Neuron (in vitro differentiated cells): ENCODE measurements around the gene GRAMD2A.
A peak's percentile ranks its signal among the peaks of the same experiment; 100 is the strongest.

Experiments
- H2AFZ ChIP-seq: one replicate; pipeline ENCODE4 v1.6.1; 2013; ENCODE audit warnings: low read depth, mild to moderate bottlenecking, inconsistent platforms, low read length, moderate library complexity
- H3K27me3 ChIP-seq: one replicate; pipeline ENCODE4 v1.6.1; 2013; ENCODE audit warnings: low read length; ENCODE audit not compliant: insufficient read depth
- H3K36me3 ChIP-seq: one replicate; pipeline ENCODE4 v1.6.1; 2013; ENCODE audit warnings: low read length; ENCODE audit not compliant: insufficient read depth
- H3K4me1 ChIP-seq: one replicate; pipeline ENCODE4 v1.6.1; 2013; ENCODE audit warnings: low read length; ENCODE audit not compliant: insufficient read depth
- H3K4me3 ChIP-seq: 2 replicates; pipeline ENCODE4 v1.5.1; 2013; ENCODE audit warnings: mild to moderate bottlenecking, low read length, moderate library complexity
- H3K9me3 ChIP-seq: one replicate; pipeline ENCODE4 v1.6.1; 2013; ENCODE audit warnings: low read length

GRAMD2A gene

DNA sequence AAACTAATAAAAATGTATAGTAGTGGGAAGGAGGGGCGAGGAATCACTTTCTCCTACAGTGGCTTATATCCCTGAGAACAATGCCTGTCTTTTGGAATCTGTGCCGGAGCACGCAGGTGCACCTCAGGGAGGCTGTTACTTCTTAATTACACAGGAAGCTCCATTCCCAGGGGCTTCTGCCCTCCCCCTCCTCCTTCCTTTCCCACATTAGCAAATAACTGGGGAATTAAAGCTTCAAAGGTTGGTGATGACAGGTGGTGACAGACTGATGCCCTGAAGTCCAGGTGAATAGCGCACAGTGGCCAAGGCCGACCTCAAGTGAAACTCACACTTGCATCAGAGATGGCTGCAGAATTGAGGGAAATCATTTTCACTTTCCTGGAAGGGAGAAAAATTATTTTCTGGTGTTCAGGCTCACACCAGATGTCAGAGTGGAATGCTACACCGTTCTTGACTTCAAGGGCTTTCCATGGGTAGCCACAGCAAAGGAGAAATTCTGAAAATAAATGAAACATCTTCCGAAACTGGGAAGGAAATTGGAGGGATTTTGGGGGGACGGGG, 3.7 kb downstream of the GRAMD2A start:
- no peak overlapping the region for H2AFZ ChIP-seq
- no peak overlapping the region for H3K4me3 ChIP-seq
- no peaks in the 10 kb centered on the region for H3K9me3 ChIP-seq
- peaks cover 8% of the 10 kb centered on the region for H3K36me3 ChIP-seq
- no peaks in the 10 kb centered on the region for H3K4me1 ChIP-seq
- peaks cover 2% of the 10 kb centered on the region for H3K27me3 ChIP-seq

- Histone ChIP-seq H2AFZ (no peak overlapping the region), H3K4me3 (no peak overlapping the region), H3K4me1 (no peaks in the 10 kb centered on the region), H3K27me3 (peaks cover 2% of the 10 kb centered on the region), H3K9me3 (no peaks in the 10 kb centered on the region), H3K36me3 (no peaks in the 10 kb centered on the region)
These were observed 5.2 kb downstream of the GRAMD2A start for GRCh38 chr15:72192416-72192815.

- Histone ChIP-seq H3K4me3 (no peak overlapping the region), H2AFZ (no peak overlapping the region), H3K27me3 (peaks cover 10% of the 10 kb centered on the region), H3K4me1 (peaks cover 2% of the 10 kb centered on the region), H3K36me3 (no peaks in the 10 kb centered on the region), H3K9me3 (no peaks in the 10 kb centered on the region)
These were observed 8.2 kb downstream of the GRAMD2A start for GRCh38 chr15:72189250-72189902.

DNA sequence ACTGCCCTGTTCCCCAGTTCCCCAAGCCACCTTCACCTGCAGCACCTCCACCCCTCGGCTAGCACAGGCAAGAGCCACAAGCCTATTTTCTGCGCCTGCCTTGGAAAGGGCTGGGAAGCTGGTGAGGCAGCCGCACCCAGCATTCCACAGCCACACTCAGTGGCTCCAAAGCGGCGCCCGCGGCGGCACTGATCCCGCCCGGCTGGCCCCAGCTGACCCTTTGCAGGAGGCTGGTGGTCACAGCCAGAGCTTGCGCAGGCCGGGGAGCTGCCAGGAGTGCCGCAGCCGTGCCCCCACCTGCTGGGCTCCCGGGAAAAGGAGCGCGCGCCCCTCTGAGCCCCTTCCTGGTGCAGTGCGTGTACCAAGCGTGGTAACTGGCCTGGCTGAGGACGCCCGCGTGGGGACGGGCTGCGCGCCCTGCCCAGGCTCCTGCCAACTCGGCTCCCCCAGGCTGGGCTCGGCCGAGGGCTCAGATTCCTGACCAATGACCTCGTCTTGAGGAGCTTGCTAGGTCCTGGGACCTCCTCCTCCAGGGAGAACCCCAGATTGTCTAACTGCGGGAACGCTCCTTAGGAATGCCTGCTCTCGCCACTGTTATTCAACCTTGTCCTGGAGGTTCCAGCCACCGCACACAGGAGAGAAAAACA, 13.3 kb downstream of the GRAMD2A start:
- Histone ChIP-seq H3K9me3 (no peaks in the 10 kb centered on the region), H3K36me3 (no peaks in the 10 kb centered on the region), H2AFZ (peak overlapping the region; percentile 59), H3K4me3 (peak overlapping the region; percentile 14), H3K27me3 (peaks cover 25% of the 10 kb centered on the region), H3K4me1 (peaks cover 30% of the 10 kb centered on the region)

DNA sequence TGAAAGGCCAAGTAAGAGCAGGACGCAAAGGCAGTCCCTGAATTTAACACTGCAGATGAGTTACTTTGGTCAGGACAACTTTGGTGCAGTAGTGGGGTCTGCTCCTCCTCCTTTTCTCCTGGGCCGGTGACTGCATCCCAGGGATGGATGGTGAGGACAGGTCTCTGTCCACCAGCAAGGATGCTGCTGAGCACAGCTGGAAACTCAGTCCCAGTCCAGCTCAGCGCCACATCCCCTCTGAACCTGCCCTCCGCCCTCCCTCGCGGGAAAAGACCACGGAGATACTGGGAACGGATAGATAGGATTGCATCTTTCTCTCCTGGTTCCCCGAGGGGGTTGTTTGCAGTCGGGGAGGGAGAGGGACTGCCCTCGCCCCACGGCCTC, 13.8 kb downstream of the GRAMD2A start:
- Histone ChIP-seq H3K27me3 (peaks cover 25% of the 10 kb centered on the region), H3K36me3 (no peaks in the 10 kb centered on the region), H3K4me1 (peaks cover 35% of the 10 kb centered on the region), H3K9me3 (no peaks in the 10 kb centered on the region), H2AFZ (peak overlapping the region; percentile 59), H3K4me3 (no peak overlapping the region)

DNA sequence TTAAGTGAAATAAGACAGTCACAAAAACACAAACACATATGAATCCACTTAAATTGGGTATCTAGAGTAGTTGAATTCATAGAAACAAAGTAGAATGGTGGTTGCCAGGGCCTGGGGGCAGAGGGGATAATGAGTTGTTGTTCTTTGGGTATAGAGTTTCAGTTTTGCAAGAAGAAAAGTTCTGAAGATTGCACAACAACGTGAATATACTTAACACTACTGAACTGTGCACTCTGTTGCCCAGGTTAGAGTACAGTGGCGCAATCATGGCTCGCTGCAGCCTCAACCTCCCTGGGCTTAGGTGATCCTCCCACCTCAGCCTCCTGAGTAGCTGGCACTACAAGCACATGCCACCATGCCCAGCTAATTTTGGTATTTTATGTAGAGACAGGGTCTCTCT, 14.9 kb downstream of the GRAMD2A start:
- Histone ChIP-seq H3K4me1 (peaks cover 35% of the 10 kb centered on the region), H2AFZ (no peak overlapping the region), H3K27me3 (peaks cover 25% of the 10 kb centered on the region), H3K36me3 (no peaks in the 10 kb centered on the region), H3K4me3 (no peak overlapping the region), H3K9me3 (no peaks in the 10 kb centered on the region)

DNA sequence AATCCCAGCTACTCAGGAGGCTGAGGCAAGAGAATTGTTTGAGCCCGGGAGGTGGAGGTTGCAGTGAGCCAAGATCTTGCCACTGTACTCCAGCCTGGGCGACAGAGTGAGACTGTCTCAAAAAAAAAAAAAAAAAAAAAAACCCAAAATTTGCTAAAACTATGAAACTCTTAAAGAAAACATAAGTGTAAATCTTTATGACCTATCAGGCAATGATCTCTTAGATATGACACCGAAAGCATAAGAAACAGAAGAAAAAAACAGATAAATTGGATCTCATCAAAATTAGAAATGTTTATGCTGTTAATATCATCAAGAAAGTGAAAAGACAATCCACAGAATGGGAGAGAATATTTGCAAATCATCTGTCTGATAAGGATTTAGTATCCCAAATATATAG, 15.3 kb downstream of the GRAMD2A start:
- Histone ChIP-seq H2AFZ (no peak overlapping the region), H3K4me3 (no peak overlapping the region), H3K4me1 (peaks cover 35% of the 10 kb centered on the region), H3K36me3 (no peaks in the 10 kb centered on the region), H3K27me3 (peaks cover 25% of the 10 kb centered on the region), H3K9me3 (no peaks in the 10 kb centered on the region)

- H3K4me3 ChIP-seq, result no peak overlapping the region
- peaks cover 35% of the 10 kb centered on the region for H3K4me1 ChIP-seq
- no peaks in the 10 kb centered on the region for H3K9me3 ChIP-seq
- no peaks in the 10 kb centered on the region for H3K36me3 ChIP-seq
- no peak overlapping the region for H2AFZ ChIP-seq
- peaks cover 29% of the 10 kb centered on the region for H3K27me3 ChIP-seq
These were observed 16.7 kb downstream of the GRAMD2A start for GRCh38 chr15:72180761-72181324.

DNA sequence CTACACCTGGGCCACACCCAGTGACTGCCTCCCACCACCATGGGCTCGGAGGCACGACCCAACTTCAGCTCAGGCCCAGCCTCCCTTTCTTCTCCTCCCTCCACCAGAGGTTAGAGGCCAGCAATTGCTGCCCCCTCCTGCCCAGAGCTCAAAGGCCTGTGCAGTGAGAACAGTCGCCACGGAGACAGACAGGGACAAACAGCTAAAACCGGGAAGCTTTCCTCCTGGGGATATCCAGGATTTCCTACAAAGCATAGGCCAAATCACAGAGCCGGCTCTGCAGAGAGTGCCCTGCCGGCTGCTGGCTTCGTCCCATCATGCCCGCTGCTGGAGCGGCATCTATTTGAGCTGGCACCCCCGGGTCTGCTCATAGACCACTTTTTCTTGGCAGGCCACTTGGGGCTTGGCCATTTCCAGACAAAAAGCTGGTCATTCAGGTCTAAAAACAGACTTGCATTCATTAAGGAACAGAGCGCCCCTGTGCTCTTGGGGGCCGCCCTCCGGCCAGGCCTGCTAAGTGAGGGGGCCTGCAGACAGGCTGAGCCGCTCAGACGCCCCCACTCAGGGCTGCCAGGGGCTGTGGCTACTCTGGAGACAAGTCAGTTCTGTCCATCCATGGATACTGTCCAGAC, 17.5 kb downstream of the GRAMD2A start:
- Histone ChIP-seq H3K4me1 (peaks cover 35% of the 10 kb centered on the region), H2AFZ (no peak overlapping the region), H3K4me3 (no peak overlapping the region), H3K36me3 (no peaks in the 10 kb centered on the region), H3K9me3 (no peaks in the 10 kb centered on the region), H3K27me3 (peaks cover 27% of the 10 kb centered on the region)

- H3K4me1 ChIP-seq, result peaks cover 30% of the 10 kb centered on the region
- peaks cover 28% of the 10 kb centered on the region for H3K27me3 ChIP-seq
- H3K36me3 ChIP-seq, result no peaks in the 10 kb centered on the region
- H2AFZ ChIP-seq, result no peak overlapping the region
- H3K4me3 ChIP-seq, result no peak overlapping the region
- H3K9me3 ChIP-seq, result no peaks in the 10 kb centered on the region
These were observed 18.5 kb downstream of the GRAMD2A start for GRCh38 chr15:72178976-72179585.

DNA sequence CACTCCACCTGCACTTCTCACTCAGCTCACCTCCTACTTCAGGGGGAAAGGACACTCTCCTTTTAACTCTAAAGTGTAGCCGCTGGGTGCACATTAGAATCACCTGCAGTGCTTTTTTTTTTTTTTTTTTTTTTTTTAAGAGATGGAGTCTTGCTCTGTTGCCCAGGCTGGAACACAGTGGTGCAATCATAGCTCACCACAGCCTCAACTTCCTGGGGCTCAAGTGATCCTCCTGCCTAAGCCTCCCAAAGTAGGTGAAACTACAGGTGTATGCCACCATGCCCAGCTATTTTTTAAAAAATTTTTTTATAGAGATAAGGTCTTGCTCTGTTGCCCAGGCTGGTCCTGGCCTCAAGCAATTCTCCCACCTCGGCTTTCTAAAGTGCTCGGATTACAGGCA, 20.8 kb downstream of the GRAMD2A start:
- Histone ChIP-seq H3K27me3 (peaks cover 23% of the 10 kb centered on the region), H3K9me3 (no peaks in the 10 kb centered on the region), H2AFZ (no peak overlapping the region), H3K36me3 (no peaks in the 10 kb centered on the region), H3K4me3 (no peak overlapping the region), H3K4me1 (peaks cover 25% of the 10 kb centered on the region)

DNA sequence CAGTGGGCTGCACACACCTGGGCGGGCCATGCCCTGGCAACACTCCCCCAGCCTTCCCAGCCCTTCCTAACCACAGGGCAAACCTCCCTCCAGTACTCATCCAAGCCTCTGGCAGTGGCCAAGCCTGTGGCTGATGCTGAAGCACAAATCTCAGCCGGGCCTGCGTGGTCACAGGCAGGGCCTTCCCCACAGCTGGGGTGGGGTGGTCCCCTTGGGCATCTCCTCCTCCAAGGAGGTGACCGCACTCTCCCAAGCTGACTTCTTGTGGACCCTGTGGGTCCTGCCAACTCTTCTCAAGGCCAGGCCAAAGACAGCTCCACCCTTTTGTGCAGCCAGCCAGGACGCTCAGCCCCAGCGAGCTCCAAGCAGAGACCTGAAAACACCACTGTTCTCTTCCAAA, 21.4 kb downstream of the GRAMD2A start:
- Histone ChIP-seq H2AFZ (no peak overlapping the region), H3K4me1 (peaks cover 22% of the 10 kb centered on the region), H3K27me3 (peaks cover 18% of the 10 kb centered on the region)

More for the DNA sequence above, 21.4 kb downstream of the GRAMD2A start:
- Histone ChIP-seq H3K4me3 (no peak overlapping the region), H3K36me3 (no peaks in the 10 kb centered on the region), H3K9me3 (no peaks in the 10 kb centered on the region)
